HG02884 (cell line): ENCODE measurements around the gene ADARB2.
"Not testable (repeated sequence)": the region's sequence is repeated elsewhere in the genome, so short reads cannot be mapped to it uniquely, and the experiment has no call there.

Source experiments
- ATAC-seq: cut with Tn5 transposase; IDR thresholded peaks from one replicate; pipeline ENCODE4 v1.9.1; 2021; ENCODE audit warnings: mild to moderate bottlenecking, moderate library complexity; ENCODE audit not compliant: unreplicated experiment

Gene ADARB2

GRCh38 chr10:1171586-1171985 lies 565.7 kb downstream of the ADARB2 start:
- no peak for ATAC-seq

- ATAC-seq = no peak
Observed at GRCh38 chr10:1171182-1171581, 566.1 kb downstream of the ADARB2 start.

- no peak for ATAC-seq
Observed at GRCh38 chr10:1170867-1171180, 566.5 kb downstream of the ADARB2 start.

GRCh38 chr10:1169981-1170866 lies 567.1 kb downstream of the ADARB2 start:
- ATAC-seq = no peak

GRCh38 chr10:1169186-1169885 lies 568.0 kb downstream of the ADARB2 start:
- ATAC-seq = no peak

DNA sequence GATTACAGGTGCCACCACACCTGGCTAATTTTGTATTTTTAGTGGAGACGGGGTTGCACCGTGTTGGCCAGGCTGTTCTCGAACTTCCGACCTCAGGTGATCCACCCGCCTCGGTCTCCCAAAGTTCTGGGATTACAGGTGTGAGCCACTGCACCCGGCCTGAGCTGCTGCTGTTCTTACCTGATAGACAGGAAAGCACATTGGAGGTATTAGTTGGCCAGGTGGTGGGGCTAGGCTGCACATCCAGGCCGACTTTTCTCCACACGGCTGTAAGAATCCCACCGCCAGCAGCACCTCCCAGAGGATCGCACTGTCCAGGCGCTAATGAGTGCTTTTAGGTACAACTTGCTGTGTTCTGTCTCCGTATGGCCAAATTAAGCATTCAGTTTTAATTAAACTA lies 568.6 kb downstream of the ADARB2 start:
- ATAC-seq = no peak

DNA sequence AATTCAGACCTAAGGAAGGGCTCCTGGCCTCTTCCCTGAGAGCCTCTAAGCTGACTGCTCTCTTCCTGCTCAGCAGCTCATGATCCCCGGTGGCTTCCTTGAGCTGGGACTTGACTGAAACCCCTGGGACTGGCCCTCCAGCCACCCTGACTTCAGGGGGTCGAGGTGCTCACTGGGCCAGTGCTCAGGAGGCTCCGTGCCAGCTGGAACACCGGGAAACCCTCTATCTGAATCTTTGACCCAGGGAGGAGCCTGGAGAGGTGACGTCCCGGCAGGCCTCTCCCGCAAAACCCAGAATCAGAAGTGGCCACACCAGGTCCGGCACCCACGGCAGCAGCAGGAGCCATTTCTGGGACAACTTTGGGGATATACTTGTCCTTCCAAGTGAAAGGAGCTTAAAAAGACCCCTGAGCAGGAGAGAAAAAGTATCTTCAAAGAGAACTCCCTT lies 570.5 kb downstream of the ADARB2 start:
- no peak for ATAC-seq

DNA sequence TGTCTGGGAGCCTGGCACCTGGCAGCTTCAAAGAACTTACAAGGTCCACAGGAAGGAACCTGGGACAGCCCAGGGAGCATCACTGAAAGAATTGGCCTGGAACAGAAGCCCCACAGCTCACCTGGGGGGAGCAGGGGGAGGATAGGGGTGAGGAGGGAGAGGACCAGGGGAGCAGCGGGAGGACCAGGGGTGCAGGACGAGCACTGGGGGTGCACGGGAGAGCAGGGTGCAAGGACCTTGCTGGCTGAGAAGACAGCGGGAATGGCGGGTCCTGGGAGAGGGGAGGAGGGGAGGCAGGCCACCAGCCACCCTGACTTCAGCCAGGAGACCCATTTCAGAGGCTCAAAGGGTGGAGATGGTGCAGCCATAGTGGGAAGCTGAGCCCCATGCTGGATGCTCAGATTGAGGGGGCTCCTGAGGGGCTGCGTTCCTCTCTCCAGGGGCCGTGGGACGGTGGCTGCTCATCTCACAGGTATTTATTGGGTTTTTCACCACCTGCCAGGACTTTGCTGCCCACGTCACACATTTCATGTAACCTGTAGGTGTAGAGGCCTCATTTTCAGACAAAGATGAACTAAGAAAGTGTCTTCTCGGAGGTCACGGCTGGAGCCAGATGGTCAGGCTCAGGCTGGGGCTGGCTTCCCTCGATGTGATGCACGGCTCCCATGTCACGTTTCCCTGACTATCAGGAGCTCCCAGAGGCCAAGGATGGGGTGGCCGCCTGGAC lies 571.1 kb downstream of the ADARB2 start:
- no peak for ATAC-seq

DNA sequence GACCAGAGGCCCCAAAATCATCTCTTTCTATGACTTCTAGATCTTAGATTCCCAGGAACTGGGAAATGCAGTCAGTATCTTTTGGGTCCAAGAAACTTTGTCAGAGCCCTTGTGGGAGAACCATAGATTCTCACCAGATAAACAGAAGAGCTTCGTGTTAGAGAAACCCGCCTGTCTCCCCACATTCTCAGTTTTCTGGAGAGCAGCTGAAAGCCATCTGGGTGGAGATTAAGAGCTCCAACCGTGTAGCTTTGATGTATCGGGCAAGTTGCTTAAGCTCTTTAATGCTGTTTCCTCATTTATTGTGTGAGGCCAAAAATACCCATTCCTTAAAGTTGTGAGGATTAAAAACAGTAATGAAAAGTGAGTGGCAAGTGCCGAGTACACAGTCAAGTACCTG lies 573.5 kb downstream of the ADARB2 start:
- ATAC-seq = no peak

GRCh38 chr10:1163204-1163660 lies 574.1 kb downstream of the ADARB2 start:
- ATAC-seq = no peak

DNA sequence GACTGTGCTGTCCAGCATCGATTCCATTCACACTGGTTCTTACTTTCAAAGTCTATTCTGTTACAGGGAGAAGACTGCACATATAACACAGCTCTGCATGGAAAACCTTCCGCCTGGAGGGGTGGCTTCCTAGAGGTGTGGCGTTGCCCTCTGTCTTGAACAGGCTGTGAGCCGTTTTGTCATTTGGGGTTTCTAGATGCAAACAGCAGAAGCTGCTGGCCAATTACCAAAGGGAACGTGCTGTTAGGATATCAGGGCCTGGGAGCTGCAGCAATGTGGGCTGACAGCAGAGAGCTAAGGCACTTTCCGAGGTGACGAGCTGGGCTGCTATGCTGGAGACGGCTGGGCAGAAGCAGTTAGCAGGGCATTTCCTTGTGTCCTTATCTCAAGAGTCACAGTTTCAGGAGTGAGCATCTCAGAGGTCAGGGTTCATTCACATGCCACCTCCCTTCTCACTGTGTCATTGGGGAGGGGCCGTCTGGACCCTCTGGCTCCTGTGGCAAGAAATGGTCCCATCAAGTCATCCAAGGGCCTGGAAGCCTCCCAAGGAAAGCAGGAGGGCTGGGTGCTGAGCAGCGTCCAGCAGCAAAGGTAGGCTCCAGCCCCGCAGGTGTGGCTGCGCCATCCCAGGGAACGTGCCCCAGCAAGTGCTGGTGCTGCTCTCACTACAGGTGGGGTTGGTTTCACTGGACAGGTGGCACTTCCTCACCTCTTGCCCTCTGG lies 574.7 kb downstream of the ADARB2 start:
- ATAC-seq = no peak

GRCh38 chr10:1161315-1161673 lies 576.0 kb downstream of the ADARB2 start:
- not testable (repeated sequence) for ATAC-seq

DNA sequence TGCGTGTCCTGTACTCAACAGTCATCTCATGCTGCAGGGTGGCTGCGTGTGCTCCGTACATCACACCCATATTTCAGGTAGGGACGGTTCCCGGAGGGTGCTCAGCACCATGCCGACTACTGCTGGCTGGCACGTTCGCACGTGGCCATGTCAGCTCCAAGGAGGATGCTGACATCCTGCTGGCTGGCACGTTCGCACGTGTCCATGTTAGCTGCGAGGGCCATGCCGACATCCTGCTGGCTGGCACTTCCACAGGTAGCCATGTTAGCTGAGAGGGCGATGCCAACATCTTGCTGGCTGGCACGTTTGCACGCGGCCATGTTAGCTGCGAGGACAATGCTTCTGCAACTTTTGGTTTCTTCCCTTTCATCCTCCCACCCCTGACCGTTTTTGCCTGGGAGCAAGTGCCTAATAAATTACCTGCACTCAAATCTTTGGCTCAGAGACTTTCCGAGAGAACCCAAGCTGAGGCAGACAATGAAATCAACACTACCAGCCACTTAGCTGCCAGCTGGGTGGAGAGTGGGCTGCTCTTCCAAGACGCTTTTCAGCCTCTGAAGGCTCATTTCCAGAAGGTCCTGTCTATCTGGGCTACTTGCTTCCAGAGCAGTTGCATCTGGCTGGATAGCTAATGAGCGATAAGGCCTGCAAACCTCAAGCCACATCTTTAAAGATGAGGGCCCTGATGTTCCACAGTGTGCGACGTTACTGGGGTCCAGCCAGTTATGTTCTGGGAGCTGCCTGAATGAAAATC lies 576.6 kb downstream of the ADARB2 start:
- ATAC-seq = no peak

- no peak for ATAC-seq
Observed at GRCh38 chr10:1159131-1160061, 577.9 kb downstream of the ADARB2 start.

- not testable (repeated sequence) for ATAC-seq
Observed at GRCh38 chr10:1158536-1158935, 578.8 kb downstream of the ADARB2 start.

GRCh38 chr10:1158066-1158465 lies 579.3 kb downstream of the ADARB2 start:
- ATAC-seq = no peak

DNA sequence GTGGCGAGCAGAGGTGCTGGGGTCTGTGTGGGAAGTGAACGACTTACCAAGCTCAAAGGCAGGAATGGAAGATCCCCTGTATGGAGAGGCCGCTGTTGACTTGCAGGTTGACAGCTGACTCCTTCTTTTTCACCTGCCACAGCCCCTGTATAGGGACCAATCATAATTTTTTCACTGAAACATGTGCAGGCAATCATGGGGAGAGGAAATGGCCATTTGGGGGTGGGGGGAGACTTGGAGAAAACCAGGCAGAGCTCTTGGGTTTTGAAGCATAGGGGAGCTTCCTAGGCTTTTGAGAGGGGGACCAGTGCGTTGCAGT lies 579.8 kb downstream of the ADARB2 start:
- ATAC-seq = no peak

DNA sequence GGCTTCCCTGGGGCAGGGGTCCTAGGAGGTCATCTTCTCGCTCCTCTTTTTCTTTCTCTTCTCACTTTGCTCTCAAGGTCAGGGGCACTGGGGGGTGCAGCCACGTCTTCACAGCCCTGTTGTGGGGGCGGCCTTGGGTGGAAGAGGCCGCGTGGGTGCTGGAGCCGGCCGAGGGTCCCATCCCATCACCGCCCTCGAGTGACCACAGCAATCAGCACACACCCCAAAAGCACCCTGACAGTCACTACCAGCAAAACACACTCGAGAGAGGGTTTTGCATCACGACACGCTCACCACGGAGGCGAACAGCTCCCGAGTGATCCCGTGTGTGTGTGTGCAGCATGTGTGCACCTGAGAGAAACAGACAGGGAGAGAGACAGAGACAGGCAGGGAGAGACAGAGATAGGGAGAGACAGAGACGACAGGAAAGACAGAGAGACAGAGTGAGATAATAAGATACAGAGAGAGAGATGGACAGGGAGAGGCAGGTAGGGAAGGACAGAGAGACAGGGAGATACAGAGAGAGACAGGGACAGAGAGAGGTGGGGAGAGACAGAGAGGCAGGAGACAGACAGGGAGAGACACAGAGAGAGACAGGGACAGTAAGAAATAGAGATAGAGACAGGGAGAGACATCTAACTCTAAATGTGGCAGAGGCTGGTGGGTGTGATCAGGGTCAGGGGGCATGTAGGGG lies 580.3 kb downstream of the ADARB2 start:
- ATAC-seq = no peak

- ATAC-seq = no peak
Observed at GRCh38 chr10:1156616-1156886, 580.8 kb downstream of the ADARB2 start.
